ENCODE data around the gene EAF1. TPM values are rescaled to one million over a fixed set of nuclear protein-coding genes. Genes with fewer than 3 reads are reported as not detected.

The EAF1 gene
- polyA plus RNA-seq, 3 donors: 9.0 to 44.0 (median 9.1) TPM

GRCh38 chr3:15452961-15453360 is 25.6 kb downstream of the EAF1 start:
- H3K9me3 Mint-ChIP-seq: peaks cover 0 to 3% (median 0%) of the 10 kb centered on the region in 7 donors

GRCh38 chr3:15453501-15453900 is 26.1 kb downstream of the EAF1 start:
- no peak overlapping the region for H2AFZ ChIP-seq (ENCODE audit: insufficient read depth, low read depth, low read length, poor library complexity, severe bottlenecking)
- DNase-seq: no peak
- H3K36me3 Mint-ChIP-seq: peaks cover 11 to 16% of the 10 kb centered on the region in 2 donors
- no peak overlapping the region for H3K4me3 ChIP-seq (replicated peaks in 1 of 3; ENCODE audit: low read depth in 2 of 3, low read length in 3 of 3)
- no peaks in the 10 kb centered on the region for H4K20me1 ChIP-seq (ENCODE audit: insufficient read depth, low read length)
- intact Hi-C loops (cut with micrococcal nuclease): no loop called here
- peaks cover 8% of the 10 kb centered on the region for H3K4me1 Mint-ChIP-seq
- TF ChIP-seq CTCF (IDR thresholded peaks at IDR 0.05): no peak
- peaks cover 0 to 7% (median 3%) of the 10 kb centered on the region in 7 donors for H3K9me3 Mint-ChIP-seq
- no peaks in the 10 kb centered on the region for H3K36me3 ChIP-seq (replicated peaks in 1 of 2; ENCODE audit: control insufficient read depth in 1 of 2, insufficient read depth in 2 of 2, low read length in 2 of 2)
- 95% methylated on average over 3 of the region's 8 CpGs for WGBS (ENCODE audit: insufficient coverage)
- H3K4me3 Mint-ChIP-seq: no peak overlapping the region
- no peaks in the 10 kb centered on the region for H3K79me2 ChIP-seq (ENCODE audit: insufficient read depth, low read length)
- no peaks in the 10 kb centered on the region for H3K27me3 ChIP-seq (ENCODE audit: control insufficient read depth in 2 of 2, insufficient read depth in 2 of 2, low read length in 2 of 2)
- H3K4me1 ChIP-seq (ENCODE audit: control insufficient read depth in 1 of 2, insufficient read depth in 2 of 2, low read length in 2 of 2): peaks cover 5 to 8% of the 10 kb centered on the region in 2 donors
- no peak overlapping the region for H3K27ac Mint-ChIP-seq
- H3K9me3 ChIP-seq (replicated peaks in 1 of 2; ENCODE audit: control insufficient read depth in 1 of 2, insufficient read depth in 1 of 2, low read length in 2 of 2): peaks cover 0 to 2% of the 10 kb centered on the region in 2 donors
- no peak overlapping the region for H3K9ac ChIP-seq (ENCODE audit: insufficient read depth, low read length, poor library complexity, severe bottlenecking)
- peaks cover 0 to 4% (median 2%) of the 10 kb centered on the region in 3 donors for H3K27me3 Mint-ChIP-seq (ENCODE audit: low read depth in 3 of 3)
- H3K27ac ChIP-seq (ENCODE audit: low read depth in 1 of 2, low read length in 2 of 2): no peak overlapping the region
- H3K4me2 ChIP-seq (replicated peaks; ENCODE audit: extremely low read depth, low read length, poor library complexity, severe bottlenecking): no peak overlapping the region

More at GRCh38 chr3:15452961-15453360, 25.6 kb downstream of the EAF1 start:
- H3K9me3 ChIP-seq (replicated peaks in 1 of 2; ENCODE audit: control insufficient read depth in 1 of 2, insufficient read depth in 1 of 2, low read length in 2 of 2): no peaks in the 10 kb centered on the region
- H3K27me3 Mint-ChIP-seq (ENCODE audit: low read depth in 3 of 3): peaks cover 0 to 4% (median 3%) of the 10 kb centered on the region in 3 donors
- no peaks in the 10 kb centered on the region for H3K27me3 ChIP-seq (ENCODE audit: control insufficient read depth in 2 of 2, insufficient read depth in 2 of 2, low read length in 2 of 2)
- no peak for TF ChIP-seq CTCF (IDR thresholded peaks at IDR 0.05)
- no peaks in the 10 kb centered on the region for H3K36me3 ChIP-seq (replicated peaks in 1 of 2; ENCODE audit: control insufficient read depth in 1 of 2, insufficient read depth in 2 of 2, low read length in 2 of 2)
- H3K4me1 Mint-ChIP-seq: peaks cover 4% of the 10 kb centered on the region
- WGBS (ENCODE audit: insufficient coverage): 100% methylated on average over 3 of the region's 5 CpGs
- no peak for DNase-seq
- no peak overlapping the region for H3K4me3 Mint-ChIP-seq
- no peak overlapping the region for H3K4me2 ChIP-seq (replicated peaks; ENCODE audit: extremely low read depth, low read length, poor library complexity, severe bottlenecking)
- H3K4me1 ChIP-seq (ENCODE audit: control insufficient read depth in 1 of 2, insufficient read depth in 2 of 2, low read length in 2 of 2): peaks cover 0 to 5% of the 10 kb centered on the region in 2 donors
- intact Hi-C loops (cut with micrococcal nuclease): no loop called here
- H3K9ac ChIP-seq (ENCODE audit: insufficient read depth, low read length, poor library complexity, severe bottlenecking): no peak overlapping the region
- no peak overlapping the region for H3K27ac ChIP-seq (ENCODE audit: low read depth in 1 of 2, low read length in 2 of 2)
- no peaks in the 10 kb centered on the region for H3K79me2 ChIP-seq (ENCODE audit: insufficient read depth, low read length)
- peaks cover 11 to 16% of the 10 kb centered on the region in 2 donors for H3K36me3 Mint-ChIP-seq
- H3K4me3 ChIP-seq (replicated peaks in 1 of 3; ENCODE audit: low read depth in 2 of 3, low read length in 3 of 3): no peak overlapping the region
- no peak overlapping the region for H2AFZ ChIP-seq (ENCODE audit: insufficient read depth, low read depth, low read length, poor library complexity, severe bottlenecking)
- H3K27ac Mint-ChIP-seq: no peak overlapping the region
- H4K20me1 ChIP-seq (ENCODE audit: insufficient read depth, low read length): no peaks in the 10 kb centered on the region

All from CD14-positive monocyte (primary cell).